IPS DF 4.7 (cell line): ENCODE results near the gene ASIC2.

Source experiments
- DNase-seq: peaks from one replicate; pipeline ENCODE4 v3.0.0-alpha.2; 2013; ENCODE audit warnings: low spot score; ENCODE audit errors: extremely low read depth

Gene ASIC2

GRCh38 chr17:33118391-33119075 lies 174.6 kb downstream of the ASIC2 start:
- no peak for DNase-seq

- no peak for DNase-seq
Measured at GRCh38 chr17:33116021-33116551, 177.0 kb downstream of the ASIC2 start.

GRCh38 chr17:33115366-33115765 lies 177.7 kb downstream of the ASIC2 start:
- DNase-seq: no peak

GRCh38 chr17:33113991-33114370 lies 179.1 kb downstream of the ASIC2 start:
- DNase-seq: no peak

- no peak for DNase-seq
Measured at GRCh38 chr17:33113276-33113990, 179.7 kb downstream of the ASIC2 start.

GRCh38 chr17:33112763-33113162 lies 180.3 kb downstream of the ASIC2 start:
- no peak for DNase-seq

- no peak for DNase-seq
Measured at GRCh38 chr17:33109336-33110072, 183.6 kb downstream of the ASIC2 start.

- no peak for DNase-seq
Measured at GRCh38 chr17:33106525-33107165, 186.4 kb downstream of the ASIC2 start.

GRCh38 chr17:33105911-33106310 lies 187.2 kb downstream of the ASIC2 start:
- DNase-seq: no peak

GRCh38 chr17:33099906-33100305 lies 193.2 kb downstream of the ASIC2 start:
- DNase-seq: no peak

GRCh38 chr17:33099252-33099651 lies 193.8 kb downstream of the ASIC2 start:
- DNase-seq: no peak

GRCh38 chr17:33097411-33097810 lies 195.7 kb downstream of the ASIC2 start:
- DNase-seq: no peak

- DNase-seq: no peak
Measured at GRCh38 chr17:33096161-33096560, 196.9 kb downstream of the ASIC2 start.

- no peak for DNase-seq
Measured at GRCh38 chr17:33091271-33091670, 201.8 kb downstream of the ASIC2 start.

- DNase-seq: no peak
Measured at GRCh38 chr17:33090806-33091205, 202.3 kb downstream of the ASIC2 start.

- no peak for DNase-seq
Measured at GRCh38 chr17:33086878-33087277, 206.2 kb downstream of the ASIC2 start.

- DNase-seq: no peak
Measured at GRCh38 chr17:33086041-33086440, 207.1 kb downstream of the ASIC2 start.

- no peak for DNase-seq
Measured at GRCh38 chr17:33085256-33085655, 207.8 kb downstream of the ASIC2 start.

GRCh38 chr17:33084755-33085154 lies 208.3 kb downstream of the ASIC2 start:
- no peak for DNase-seq

GRCh38 chr17:33082529-33083173 lies 210.4 kb downstream of the ASIC2 start:
- DNase-seq: no peak

- DNase-seq: no peak
Measured at GRCh38 chr17:33080091-33080490, 213.0 kb downstream of the ASIC2 start.
